Right lobe of liver (tissue), 4 donors: ENCODE data around the gene LAIR2.

Source experiments
- CTCF ChIP-seq, 4 donors: fragments of 200-600 bp in 3 of 4; fragments of 450-650 bp in 1 of 4; IDR thresholded peaks; one replicate each; pipeline versions ENCODE4 v1.5.1 to v1.8.0; 2016 to 2022; ENCODE audit warnings: antibody characterized with exemption in 4 of 4, mild to moderate bottlenecking in 2 of 4
- POLR2A ChIP-seq: fragments of 450-650 bp; IDR thresholded peaks from one replicate; pipeline ENCODE4 v1.6.1; 2017; ENCODE audit warnings: antibody characterized with exemption, mild to moderate bottlenecking
- donor health status: DM: no; HTN: no; CAD: no.
- donor health status: DM: no; HTN: no; CAD: no.
- donor health status: DM: no; HTN: yes; CAD: no.

GRCh38 chr19:54480051-54480450 lies 22.6 kb upstream of the LAIR2 start:
- TF ChIP-seq CTCF (IDR thresholded peaks at IDR 0.05) = no peak
- no peak for TF ChIP-seq POLR2A
